Measurements from ENCODE around the gene ZNRF1.

The ZNRF1 gene

GRCh38 chr16:75118943-75119539 is 120.2 kb downstream of the ZNRF1 start:
- TF ChIP-seq, protein P1, sequence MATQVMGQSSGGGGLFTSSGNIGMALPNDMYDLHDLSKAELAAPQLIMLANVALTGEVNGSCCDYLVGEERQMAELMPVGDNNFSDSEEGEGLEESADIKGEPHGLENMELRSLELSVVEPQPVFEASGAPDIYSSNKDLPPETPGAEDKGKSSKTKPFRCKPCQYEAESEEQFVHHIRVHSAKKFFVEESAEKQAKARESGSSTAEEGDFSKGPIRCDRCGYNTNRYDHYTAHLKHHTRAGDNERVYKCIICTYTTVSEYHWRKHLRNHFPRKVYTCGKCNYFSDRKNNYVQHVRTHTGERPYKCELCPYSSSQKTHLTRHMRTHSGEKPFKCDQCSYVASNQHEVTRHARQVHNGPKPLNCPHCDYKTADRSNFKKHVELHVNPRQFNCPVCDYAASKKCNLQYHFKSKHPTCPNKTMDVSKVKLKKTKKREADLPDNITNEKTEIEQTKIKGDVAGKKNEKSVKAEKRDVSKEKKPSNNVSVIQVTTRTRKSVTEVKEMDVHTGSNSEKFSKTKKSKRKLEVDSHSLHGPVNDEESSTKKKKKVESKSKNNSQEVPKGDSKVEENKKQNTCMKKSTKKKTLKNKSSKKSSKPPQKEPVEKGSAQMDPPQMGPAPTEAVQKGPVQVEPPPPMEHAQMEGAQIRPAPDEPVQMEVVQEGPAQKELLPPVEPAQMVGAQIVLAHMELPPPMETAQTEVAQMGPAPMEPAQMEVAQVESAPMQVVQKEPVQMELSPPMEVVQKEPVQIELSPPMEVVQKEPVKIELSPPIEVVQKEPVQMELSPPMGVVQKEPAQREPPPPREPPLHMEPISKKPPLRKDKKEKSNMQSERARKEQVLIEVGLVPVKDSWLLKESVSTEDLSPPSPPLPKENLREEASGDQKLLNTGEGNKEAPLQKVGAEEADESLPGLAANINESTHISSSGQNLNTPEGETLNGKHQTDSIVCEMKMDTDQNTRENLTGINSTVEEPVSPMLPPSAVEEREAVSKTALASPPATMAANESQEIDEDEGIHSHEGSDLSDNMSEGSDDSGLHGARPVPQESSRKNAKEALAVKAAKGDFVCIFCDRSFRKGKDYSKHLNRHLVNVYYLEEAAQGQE (IDR thresholded peaks at IDR 0.05; ENCODE audit: insufficient read depth in 1 of 2, low read depth in 2 of 2, low read length in 2 of 2) = no peak
- TF ChIP-seq POLR2AphosphoS5 (IDR thresholded peaks at IDR 0.05; ENCODE audit: low read depth, low read length) = no peak

DNA sequence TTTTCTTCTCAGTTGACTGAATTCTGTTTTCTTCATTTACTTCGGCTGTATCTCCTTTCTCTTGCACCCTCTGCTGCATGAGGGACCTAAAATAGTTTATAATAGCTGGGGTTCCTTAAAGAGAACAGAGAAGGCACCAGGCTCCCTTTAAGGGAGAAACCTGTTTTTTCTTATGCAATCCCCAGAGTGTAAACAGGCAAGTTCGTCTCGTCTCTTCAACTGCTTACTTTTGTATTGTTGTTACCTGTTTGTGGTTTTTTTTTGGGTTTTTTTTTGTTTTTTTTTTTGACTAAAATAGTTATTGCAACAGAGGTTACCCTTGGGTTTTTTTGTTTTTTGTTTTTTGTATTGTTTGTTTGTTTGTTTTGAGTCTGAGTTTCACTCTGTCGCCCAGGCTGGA is 121.4 kb downstream of the ZNRF1 start:
- TF ChIP-seq, protein P1 (IDR thresholded peaks at IDR 0.05; ENCODE audit: insufficient read depth in 1 of 2, low read depth in 2 of 2, low read length in 2 of 2) = no peak
- TF ChIP-seq FOXP2 (optimal IDR thresholded peaks at IDR 0.05; ENCODE audit: borderline replicate concordance, extremely low read depth, extremely low read length, insufficient read depth) (no peak), POLR2AphosphoS5 (IDR thresholded peaks at IDR 0.05; ENCODE audit: low read depth, low read length) (no peak), TAF1 (IDR thresholded peaks at IDR 0.05; ENCODE audit: borderline replicate concordance, insufficient read depth, low read length) (no peak), SIN3A (IDR thresholded peaks at IDR 0.05; ENCODE audit: borderline replicate concordance, insufficient read depth, low read length) (no peak)

- TF ChIP-seq FOXP2 (optimal IDR thresholded peaks at IDR 0.05; ENCODE audit: borderline replicate concordance, extremely low read depth, extremely low read length, insufficient read depth) (no peak), TAF1 (IDR thresholded peaks at IDR 0.05; ENCODE audit: borderline replicate concordance, insufficient read depth, low read length) (no peak), SIN3A (IDR thresholded peaks at IDR 0.05; ENCODE audit: borderline replicate concordance, insufficient read depth, low read length) (no peak), POLR2AphosphoS5 (IDR thresholded peaks at IDR 0.05; ENCODE audit: low read depth, low read length) (no peak)
- TF ChIP-seq, protein P1 (IDR thresholded peaks at IDR 0.05; ENCODE audit: insufficient read depth in 1 of 2, low read depth in 2 of 2, low read length in 2 of 2) = no peak
Observed at GRCh38 chr16:75121949-75122568, 123.2 kb downstream of the ZNRF1 start.

DNA sequence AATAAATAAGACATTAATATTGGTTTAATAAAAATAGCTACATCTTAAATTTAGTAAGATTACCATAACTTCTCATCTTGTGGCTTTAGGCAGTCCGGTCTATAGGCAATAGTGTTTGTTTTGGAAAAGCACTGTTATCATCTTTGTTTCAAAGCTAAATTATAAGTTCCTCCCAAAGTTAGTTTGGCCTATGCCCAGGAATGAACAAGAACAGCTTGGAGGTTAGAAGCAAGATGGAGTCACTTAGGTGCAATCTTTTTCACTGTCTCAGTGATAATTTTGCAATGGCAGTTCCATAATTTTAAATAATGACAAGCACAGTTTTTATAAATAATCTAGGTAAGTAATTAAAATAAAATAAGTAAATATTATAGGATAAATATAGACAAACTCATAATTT is 123.8 kb downstream of the ZNRF1 start:
- TF ChIP-seq TAF1 (IDR thresholded peaks at IDR 0.05; ENCODE audit: borderline replicate concordance, insufficient read depth, low read length) = no peak
- TF ChIP-seq SIN3A (IDR thresholded peaks at IDR 0.05; ENCODE audit: borderline replicate concordance, insufficient read depth, low read length) = no peak
- no peak for TF ChIP-seq POLR2AphosphoS5 (IDR thresholded peaks at IDR 0.05; ENCODE audit: low read depth, low read length)
- TF ChIP-seq, protein P1 (IDR thresholded peaks at IDR 0.05; ENCODE audit: insufficient read depth in 1 of 2, low read depth in 2 of 2, low read length in 2 of 2) = no peak
- TF ChIP-seq FOXP2 (optimal IDR thresholded peaks at IDR 0.05; ENCODE audit: borderline replicate concordance, extremely low read depth, extremely low read length, insufficient read depth) = no peak

Measured in PFSK-1 (cell line).